Lower leg skin (tissue), 3 donors: Measurements from ENCODE around the gene MDGA2.

Experiments used
- POLR2A ChIP-seq, 2 donors: fragments of 450-650 bp; IDR thresholded peaks; one replicate each; pipeline ENCODE4 v1.6.1; 2016 to 2017; ENCODE audit warnings: antibody characterized with exemption in 2 of 2, mild to moderate bottlenecking in 1 of 2, moderate library complexity in 1 of 2
- TF ChIP-seq, protein P1 (sequence below), 3 donors: fragments of 450-650 bp; IDR thresholded peaks; one replicate each; pipeline ENCODE4 v1.5.1; 2016; ENCODE audit warnings: antibody characterized with exemption in 3 of 3, mild to moderate bottlenecking in 3 of 3, moderate library complexity in 2 of 3

GRCh38 chr14:46985529-46986380, 689.6 kb downstream of the MDGA2 start:
- TF ChIP-seq, protein P1, sequence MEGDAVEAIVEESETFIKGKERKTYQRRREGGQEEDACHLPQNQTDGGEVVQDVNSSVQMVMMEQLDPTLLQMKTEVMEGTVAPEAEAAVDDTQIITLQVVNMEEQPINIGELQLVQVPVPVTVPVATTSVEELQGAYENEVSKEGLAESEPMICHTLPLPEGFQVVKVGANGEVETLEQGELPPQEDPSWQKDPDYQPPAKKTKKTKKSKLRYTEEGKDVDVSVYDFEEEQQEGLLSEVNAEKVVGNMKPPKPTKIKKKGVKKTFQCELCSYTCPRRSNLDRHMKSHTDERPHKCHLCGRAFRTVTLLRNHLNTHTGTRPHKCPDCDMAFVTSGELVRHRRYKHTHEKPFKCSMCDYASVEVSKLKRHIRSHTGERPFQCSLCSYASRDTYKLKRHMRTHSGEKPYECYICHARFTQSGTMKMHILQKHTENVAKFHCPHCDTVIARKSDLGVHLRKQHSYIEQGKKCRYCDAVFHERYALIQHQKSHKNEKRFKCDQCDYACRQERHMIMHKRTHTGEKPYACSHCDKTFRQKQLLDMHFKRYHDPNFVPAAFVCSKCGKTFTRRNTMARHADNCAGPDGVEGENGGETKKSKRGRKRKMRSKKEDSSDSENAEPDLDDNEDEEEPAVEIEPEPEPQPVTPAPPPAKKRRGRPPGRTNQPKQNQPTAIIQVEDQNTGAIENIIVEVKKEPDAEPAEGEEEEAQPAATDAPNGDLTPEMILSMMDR (IDR thresholded peaks at IDR 0.05) = no peak
- TF ChIP-seq POLR2A (IDR thresholded peaks at IDR 0.05) = no peak
